B cell (primary cell): Measurements from ENCODE around the gene ATF4. TPM values are rescaled to one million over a fixed set of nuclear protein-coding genes. Genes with fewer than 3 reads are reported as not detected.

Experiments used
- ATAC-seq: fragments of 200-7000 bp; cut with Tn5 transposase; one replicate; pipeline ENCODE4 v1.10.0; 2021; ENCODE audit warnings: low read depth, mild to moderate bottlenecking, moderate number of reproducible peaks, moderate library complexity
- CTCF ChIA-PET: fragments of 350-600 bp; sonication (Branson Sonifier 250); formaldehyde crosslinking; loops from one replicate; lab custom pipeline; 2021; ENCODE audit warnings: antibody characterized with exemption, inconsistent platforms; lab: Charles Lee
- POLR2A ChIA-PET: fragments of 350-600 bp; sonication (Branson Sonifier 250); formaldehyde crosslinking; loops from one replicate; lab custom pipeline; 2021; ENCODE audit warnings: antibody characterized with exemption; lab: Charles Lee
- DNase-seq: peaks from one replicate; pipeline ENCODE4 v3.0.0; 2013
- H2AFZ ChIP-seq: 2 replicates; pipeline ENCODE4 v1.6.1; 2012; ENCODE audit warnings: mild to moderate bottlenecking, low read depth, low read length; ENCODE audit not compliant: insufficient read depth, poor library complexity, severe bottlenecking
- H3K27ac ChIP-seq, 2 donors: 1 replicate in 1 of 2; 2 replicates in 1 of 2; pipeline ENCODE4 v1.5.1; 2012 to 2013; ENCODE audit warnings: low read length in 2 of 2, mild to moderate bottlenecking in 2 of 2, moderate library complexity in 1 of 2
- H3K27me3 ChIP-seq, 4 experiments: fragments of 200-600 bp in 1 of 4; sonication (generic) in 1 of 4; replicated peaks in 1 of 4; 1 replicate in 2 of 4; 2 replicates in 2 of 4; pipeline versions ENCODE4 v1.6.1 to v1.7.0; 2013 to 2016; ENCODE audit warnings: low read length in 3 of 4, mild to moderate bottlenecking in 2 of 4, mixed read lengths in 1 of 4, moderate library complexity in 1 of 4; ENCODE audit not compliant: insufficient read depth in 4 of 4, control insufficient read depth in 3 of 4; ENCODE audit errors: control extremely low read depth in 1 of 4
- H3K36me3 ChIP-seq, 2 experiments: replicated peaks in 1 of 2; 1 replicate in 1 of 2; 2 replicates in 1 of 2; pipeline versions ENCODE4 v1.6.1 to v1.7.1; 2013; ENCODE audit warnings: low read length in 1 of 2; ENCODE audit not compliant: insufficient read depth in 2 of 2, control insufficient read depth in 1 of 2; ENCODE audit errors: control extremely low read depth in 1 of 2, extremely low read depth in 1 of 2
- H3K4me1 ChIP-seq, 2 donors: fragments of 200-600 bp in 1 of 2; sonication (generic) in 1 of 2; 1 replicate in 1 of 2; 2 replicates in 1 of 2; pipeline versions ENCODE4 v1.5.1 to v1.6.1; 2013 to 2017; ENCODE audit warnings: low read length in 2 of 2; ENCODE audit not compliant: control insufficient read depth in 2 of 2, insufficient read depth in 2 of 2
- H3K4me2 ChIP-seq: replicated peaks from 2 replicates; pipeline ENCODE3; 2012; ENCODE audit warnings: mild to moderate bottlenecking, low read depth, low read length; ENCODE audit not compliant: poor library complexity, severe bottlenecking
- H3K4me3 ChIP-seq, 5 experiments: fragments of 200-600 bp in 1 of 5; sonication (generic) in 1 of 5; 1 replicate in 3 of 5; 2 replicates in 2 of 5; pipeline versions ENCODE4 v1.5.1 to v1.7.0; 2011 to 2016; ENCODE audit warnings: low read length in 4 of 5, mild to moderate bottlenecking in 4 of 5, low read depth in 2 of 5, control low read depth in 1 of 5, moderate library complexity in 1 of 5; ENCODE audit not compliant: insufficient read depth in 1 of 5; ENCODE audit errors: control extremely low read depth in 1 of 5, extremely low read depth in 1 of 5
- H3K79me2 ChIP-seq: fragments of 200-600 bp; sonication (generic); one replicate; pipeline ENCODE4 v1.6.0; 2016; ENCODE audit warnings: low read length; ENCODE audit not compliant: control insufficient read depth, insufficient read depth
- H3K9ac ChIP-seq: fragments of 200-600 bp; sonication (generic); 2 replicates; pipeline ENCODE4 v1.6.1; 2017; ENCODE audit warnings: mild to moderate bottlenecking, low read length, moderate library complexity
- H3K9me3 ChIP-seq, 3 donors: one replicate each; pipeline versions ENCODE4 v1.6.1 to v1.7.1; 2013; ENCODE audit warnings: low read length in 2 of 3; ENCODE audit not compliant: control insufficient read depth in 2 of 3, insufficient read depth in 1 of 3; ENCODE audit errors: control extremely low read depth in 1 of 3
- H4K20me1 ChIP-seq: 2 replicates; pipeline ENCODE4 v1.6.0; 2012; ENCODE audit warnings: mild to moderate bottlenecking, low read length; ENCODE audit not compliant: insufficient read depth, control insufficient read depth, poor library complexity, severe bottlenecking
- H3K27ac Mint-ChIP-seq: one replicate; pipeline ENCODE4 v1.8.0; 2021; ENCODE audit warnings: mixed read lengths
- H3K27me3 Mint-ChIP-seq: one replicate; pipeline ENCODE4 v1.8.0; 2021; ENCODE audit warnings: mixed read lengths
- H3K4me1 Mint-ChIP-seq: one replicate; pipeline ENCODE4 v1.8.0; 2021; ENCODE audit warnings: mixed read lengths
- H3K4me3 Mint-ChIP-seq: one replicate; pipeline ENCODE4 v1.8.0; 2021; ENCODE audit warnings: mixed read lengths
- H3K9me3 Mint-ChIP-seq: one replicate; pipeline ENCODE4 v1.8.0; 2022; ENCODE audit warnings: mixed read lengths; ENCODE audit not compliant: insufficient read depth
- CTCF ChIP-seq: fragments of 200-600 bp; IDR thresholded peaks from one replicate; pipeline ENCODE4 v1.8.0; 2022; ENCODE audit warnings: antibody characterized with exemption, mild to moderate bottlenecking
- EZH2 ChIP-seq: IDR thresholded peaks from 2 replicates; pipeline ENCODE4 v1.6.1; 2012; ENCODE audit warnings: borderline replicate concordance, low read depth, mild to moderate bottlenecking, moderate library complexity, low read length; ENCODE audit not compliant: insufficient read depth, poor library complexity, severe bottlenecking
- WGBS: methylation state at CpG from one replicate; pipeline ENCODE4 v1.1.5; 2013; ENCODE audit warnings: missing lambda C conversion rate; ENCODE audit not compliant: insufficient coverage; 5-methylcytosine and 5-hydroxymethylcytosine counted together
- intact Hi-C: fragments of 100-400 bp; cut with micrococcal nuclease; formaldehyde crosslinking; loops from one replicate; pipeline ENCODE4 v1.10.0; 2022
- polyA plus RNA-seq: library from polyadenylated mRNA; depleted of rRNA; stranded (reverse); fragments of >200 nt; gene quantifications from 2 replicates; pipeline ENCODE4 v1.2.3, GENCODE V29; 2012
- total RNA-seq, 2 donors: library from RNA; stranded (reverse); fragments of 120-200 nt in 1 of 2; gene quantifications; 1 replicate in 1 of 2; 2 replicates in 1 of 2; pipeline versions ENCODE4 v1.2.3 to v1.2.4, GENCODE V29; 2013 to 2022

Gene ATF4
- total and polyA plus RNA-seq, 2 donors (not counting 1 experiment from before 2014, with no cell fraction given) = 244 to 678 TPM

- H3K9ac ChIP-seq = no peak overlapping the region
- DNase-seq (no peak), ATAC-seq (no peak)
- Mint-ChIP-seq H3K27ac (peak overlapping the region; percentile 86), H3K27me3 (no peaks in the 10 kb centered on the region), H3K4me3 (peak overlapping the region; percentile 56), H3K9me3 (no peaks in the 10 kb centered on the region), H3K4me1 (peaks cover 84% of the 10 kb centered on the region)
- H4K20me1 ChIP-seq = peaks cover 82% of the 10 kb centered on the region
- no peaks in the 10 kb centered on the region for H3K27me3 ChIP-seq
- 96% methylated on average over 4 of the region's 4 CpGs for WGBS
- H3K4me1 ChIP-seq = peaks cover 64 to 87% of the 10 kb centered on the region in 2 donors
- no peak for TF ChIP-seq CTCF
- TF ChIP-seq EZH2 = no peak
- intact Hi-C loops = loop anchor here (10.0 kb wide), 1 partner anchor 651 kb away; the partner anchor contains the start of gene CBX6
- no peak overlapping the region for H3K4me3 ChIP-seq
- H3K79me2 ChIP-seq = peaks cover 84% of the 10 kb centered on the region
- peak overlapping the region in 1 of 2 donors; percentile 85 for H3K27ac ChIP-seq
- H3K36me3 ChIP-seq = peaks cover 0 to 67% of the 10 kb centered on the region in 2 experiments
- peaks cover 0 to 7% (median 0%) of the 10 kb centered on the region in 3 donors for H3K9me3 ChIP-seq
- ChIA-PET POLR2A (no interaction called here), CTCF (interaction anchor here (0.8 to 6.9 kb wide), 4 partner anchors 31 to 182 kb away, joined by 3 to 166 read pairs (median 5); partner anchors contain the start of gene TAB1)
- no peak overlapping the region for H2AFZ ChIP-seq
- H3K4me2 ChIP-seq = no peak overlapping the region
Observed at GRCh38 chr22:39525658-39525975, 5.3 kb downstream of the ATF4 start.

GRCh38 chr22:39526736-39527171 is 6.4 kb downstream of the ATF4 start:
- no peak overlapping the region for H3K4me3 ChIP-seq
- H3K27me3 ChIP-seq = no peaks in the 10 kb centered on the region
- 27% methylated on average over 4 of the region's 4 CpGs for WGBS
- intact Hi-C loops = loop anchor here (10.0 kb wide), 1 partner anchor 652 kb away; the partner anchor contains the start of gene CBX6
- peaks cover 77% of the 10 kb centered on the region for H4K20me1 ChIP-seq
- Mint-ChIP-seq H3K4me1 (peaks cover 87% of the 10 kb centered on the region), H3K9me3 (no peaks in the 10 kb centered on the region), H3K4me3 (peak overlapping the region; percentile 50), H3K27ac (peak overlapping the region; percentile 93), H3K27me3 (no peaks in the 10 kb centered on the region)
- peak; percentile 14 for ATAC-seq
- CTCF ChIA-PET = interaction anchor here (0.7 to 13.4 kb wide), 10 partner anchors 10 to 510 kb away, joined by 3 to 328 read pairs (median 4); partner anchors contain the start of genes MIEF1 and RPL3
- POLR2A ChIA-PET = interaction anchor here (0.6 to 1.3 kb wide), 2 partner anchors 89 to 517 kb away, joined by 4 to 5 read pairs; no protein-coding TSS in a partner anchor
- peaks cover 0 to 7% (median 0%) of the 10 kb centered on the region in 3 donors for H3K9me3 ChIP-seq
- TF ChIP-seq CTCF = no peak
- peaks cover 84% of the 10 kb centered on the region for H3K79me2 ChIP-seq
- no peak overlapping the region for H3K9ac ChIP-seq
- H2AFZ ChIP-seq = no peak overlapping the region
- H3K4me1 ChIP-seq = peaks cover 69 to 90% of the 10 kb centered on the region in 2 donors
- DNase-seq = peak; percentile 63
- peak overlapping the region; percentile 43 to 85 for H3K27ac ChIP-seq
- peaks cover 0 to 68% of the 10 kb centered on the region in 2 experiments for H3K36me3 ChIP-seq
- peak overlapping the region; percentile 45 for H3K4me2 ChIP-seq
